Sciatic nerve (tissue), 2 donors: Measurements from ENCODE around the gene DFFA. TPM values are rescaled to one million over a fixed set of nuclear protein-coding genes. Genes with fewer than 3 reads are reported as not detected.
"Not testable (repeated sequence)": the region's sequence is repeated elsewhere in the genome, so short reads cannot be mapped to it uniquely, and the experiment has no call there.

Experiments used
- ATAC-seq: fragments of 200-7000 bp; cut with Tn5 transposase; one replicate; pipeline ENCODE4 v1.9.1; 2020; ENCODE audit warnings: mild to moderate bottlenecking, moderate library complexity
- DNase-seq: peaks from one replicate; pipeline ENCODE4 v3.0.0-alpha.2; 2020; ENCODE audit warnings: low spot score
- intact Hi-C: fragments of 100-400 bp; cut with DNase I; formaldehyde crosslinking; loops from one replicate; pipeline ENCODE4 v1.14.2; 2022
- total RNA-seq: library from RNA; stranded (reverse); fragmentation: NEBNext Ultra II Directional; extraction: Animal tissue kit (Norgen Biotek cat#: 25700); gene quantifications from one replicate; pipeline ENCODE4 v1.2.1, GENCODE V29; 2021
- donor health status: DM: no; HTN: no; CAD: no.
- donor health status: DM: no; HTN: no; CAD: no.

The DFFA gene
- total RNA-seq, 1 donor from 2014 or later = 31.1 TPM

GRCh38 chr1:10507111-10507879, 35.0 kb upstream of the DFFA start:
- peak; percentile 92 for ATAC-seq
- intact Hi-C loops = loop anchor here (10.0 kb wide), 1 partner anchor 358 kb away; no protein-coding TSS in a partner anchor
- DNase-seq = peak; percentile 70

- intact Hi-C loops = loop anchor here (10.0 kb wide), 1 partner anchor 358 kb away; no protein-coding TSS in a partner anchor
- no peak for ATAC-seq
- no peak for DNase-seq
Measured at GRCh38 chr1:10506677-10507047, 34.3 kb upstream of the DFFA start.

- intact Hi-C loops = loop anchor here (10.0 kb wide), 1 partner anchor 359 kb away; no protein-coding TSS in a partner anchor
- peak; percentile 43 for DNase-seq
- ATAC-seq = not testable (repeated sequence)
Measured at GRCh38 chr1:10506046-10506676, 33.8 kb upstream of the DFFA start.

GRCh38 chr1:10504249-10504648, 31.9 kb upstream of the DFFA start:
- DNase-seq (no peak), ATAC-seq (no peak)
- intact Hi-C loops = loop anchor here (10.0 kb wide), 1 partner anchor 361 kb away; no protein-coding TSS in a partner anchor

GRCh38 chr1:10502206-10502605, 29.9 kb upstream of the DFFA start:
- no peak for ATAC-seq
- intact Hi-C loops = loop anchor here (10.0 kb wide), 1 partner anchor 363 kb away; no protein-coding TSS in a partner anchor

GRCh38 chr1:10498231-10498630, 25.9 kb upstream of the DFFA start:
- no peak for ATAC-seq
- intact Hi-C loops = loop anchor here (10.0 kb wide), 1 partner anchor 447 kb away; no protein-coding TSS in a partner anchor
- no peak for DNase-seq

More at GRCh38 chr1:10502206-10502605, 29.9 kb upstream of the DFFA start:
- no peak for DNase-seq

GRCh38 chr1:10497109-10497508, 24.8 kb upstream of the DFFA start:
- intact Hi-C loops = loop anchor here (10.0 kb wide), 1 partner anchor 448 kb away; no protein-coding TSS in a partner anchor
- ATAC-seq (no peak), DNase-seq (no peak)

GRCh38 chr1:10495952-10496351, 23.6 kb upstream of the DFFA start:
- intact Hi-C loops = loop anchor here (10.0 kb wide), 1 partner anchor 449 kb away; no protein-coding TSS in a partner anchor
- no peak for ATAC-seq
- no peak for DNase-seq

GRCh38 chr1:10495475-10495817, 23.1 kb upstream of the DFFA start:
- DNase-seq (no peak), ATAC-seq (peak; percentile 27)
- intact Hi-C loops = loop anchor here (10.0 kb wide), 1 partner anchor 449 kb away; no protein-coding TSS in a partner anchor

GRCh38 chr1:10494754-10495474, 22.6 kb upstream of the DFFA start:
- intact Hi-C loops = loop anchor here (10.0 kb wide), 1 partner anchor 450 kb away; no protein-coding TSS in a partner anchor
- ATAC-seq = peak; percentile 90
- DNase-seq = peak; percentile 87

- DNase-seq (no peak), ATAC-seq (no peak)
- intact Hi-C loops = loop anchor here (10.0 kb wide), 1 partner anchor 450 kb away; no protein-coding TSS in a partner anchor
Measured at GRCh38 chr1:10494418-10494753, 22.1 kb upstream of the DFFA start.

- ATAC-seq (no peak), DNase-seq (no peak)
- intact Hi-C loops = loop anchor here (10.0 kb wide), 1 partner anchor 454 kb away; no protein-coding TSS in a partner anchor
Measured at GRCh38 chr1:10490286-10490970, 18.1 kb upstream of the DFFA start.

- intact Hi-C loops = loop anchor here (10.0 kb wide), 1 partner anchor 455 kb away; no protein-coding TSS in a partner anchor
- DNase-seq = no peak
- ATAC-seq = no peak
Measured at GRCh38 chr1:10489291-10490055, 17.1 kb upstream of the DFFA start.

- ATAC-seq (no peak), DNase-seq (no peak)
- intact Hi-C loops = no loop called here
Measured at GRCh38 chr1:10484521-10484920, 12.2 kb upstream of the DFFA start.

- ATAC-seq (no peak), DNase-seq (no peak)
- intact Hi-C loops = no loop called here
Measured at GRCh38 chr1:10480614-10481013, 8.3 kb upstream of the DFFA start.

GRCh38 chr1:10479296-10479695, 7.0 kb upstream of the DFFA start:
- no peak for ATAC-seq
- intact Hi-C loops = no loop called here
- DNase-seq = no peak

- no peak for DNase-seq
- no peak for ATAC-seq
- intact Hi-C loops = no loop called here
Measured at GRCh38 chr1:10475510-10475909, 3.2 kb upstream of the DFFA start.
